ENCODE results near the gene PAX2.
A peak's percentile ranks its signal among the peaks of the same experiment; 100 is the strongest.

PAX2 gene

DNA sequence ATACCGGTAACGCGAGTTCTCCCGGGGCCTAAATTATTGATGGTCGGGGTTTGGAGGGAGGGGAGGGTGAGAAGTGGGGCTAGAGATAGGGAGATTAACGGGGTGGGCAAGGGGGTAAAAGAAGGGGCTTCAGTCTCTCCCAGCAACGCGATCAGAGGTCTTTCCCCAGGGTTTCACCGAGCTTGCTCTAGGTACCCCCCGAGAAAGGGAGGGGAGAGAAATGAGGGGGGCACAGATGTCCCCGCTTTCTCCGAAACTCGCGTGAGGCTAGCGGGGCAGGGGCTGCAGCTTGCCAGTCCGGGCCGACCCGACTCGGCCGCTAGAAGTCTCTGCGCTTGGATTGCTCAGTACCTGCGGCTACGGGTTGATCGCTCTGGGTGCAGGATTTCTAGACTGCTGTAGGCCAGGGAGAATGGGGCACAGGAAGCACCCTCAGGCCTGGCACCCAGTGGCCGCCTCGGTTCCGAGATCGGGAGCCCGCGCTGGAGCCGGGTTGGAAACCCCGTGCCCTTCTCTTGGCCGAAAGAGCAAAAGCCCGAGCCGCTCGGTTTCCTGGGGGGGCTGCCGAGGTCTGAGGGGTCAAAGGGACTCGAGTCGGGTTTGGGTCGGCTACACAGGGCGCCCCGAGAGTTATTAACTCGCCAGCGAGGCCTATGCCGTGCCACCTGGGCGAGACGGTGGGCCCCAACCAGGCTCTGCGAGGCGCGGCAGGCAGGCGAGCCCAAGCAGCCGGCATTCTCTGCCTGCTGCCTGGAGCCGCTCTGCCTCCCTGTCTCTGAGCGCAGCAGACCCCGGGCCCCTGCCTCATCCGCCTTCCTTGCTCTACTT lies 3.1 kb downstream of the PAX2 start:
- DNase-seq: no peak
- intact Hi-C loops (cut with DNase I): no loop called here

DNA sequence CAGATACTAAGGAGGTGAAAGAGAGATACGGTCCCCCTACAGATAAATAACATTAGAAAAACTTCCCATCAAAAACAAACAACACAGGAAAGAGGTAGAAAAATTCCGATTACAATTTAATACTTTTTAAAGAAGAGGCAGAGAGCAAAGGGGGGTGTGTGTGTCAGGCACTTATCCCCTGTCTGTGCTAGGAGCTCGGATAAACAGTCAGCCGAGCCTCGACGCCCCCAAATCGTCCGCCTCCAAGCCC lies 3.6 kb downstream of the PAX2 start:
- DNase-seq: no peak
- intact Hi-C loops (cut with DNase I): no loop called here

DNA sequence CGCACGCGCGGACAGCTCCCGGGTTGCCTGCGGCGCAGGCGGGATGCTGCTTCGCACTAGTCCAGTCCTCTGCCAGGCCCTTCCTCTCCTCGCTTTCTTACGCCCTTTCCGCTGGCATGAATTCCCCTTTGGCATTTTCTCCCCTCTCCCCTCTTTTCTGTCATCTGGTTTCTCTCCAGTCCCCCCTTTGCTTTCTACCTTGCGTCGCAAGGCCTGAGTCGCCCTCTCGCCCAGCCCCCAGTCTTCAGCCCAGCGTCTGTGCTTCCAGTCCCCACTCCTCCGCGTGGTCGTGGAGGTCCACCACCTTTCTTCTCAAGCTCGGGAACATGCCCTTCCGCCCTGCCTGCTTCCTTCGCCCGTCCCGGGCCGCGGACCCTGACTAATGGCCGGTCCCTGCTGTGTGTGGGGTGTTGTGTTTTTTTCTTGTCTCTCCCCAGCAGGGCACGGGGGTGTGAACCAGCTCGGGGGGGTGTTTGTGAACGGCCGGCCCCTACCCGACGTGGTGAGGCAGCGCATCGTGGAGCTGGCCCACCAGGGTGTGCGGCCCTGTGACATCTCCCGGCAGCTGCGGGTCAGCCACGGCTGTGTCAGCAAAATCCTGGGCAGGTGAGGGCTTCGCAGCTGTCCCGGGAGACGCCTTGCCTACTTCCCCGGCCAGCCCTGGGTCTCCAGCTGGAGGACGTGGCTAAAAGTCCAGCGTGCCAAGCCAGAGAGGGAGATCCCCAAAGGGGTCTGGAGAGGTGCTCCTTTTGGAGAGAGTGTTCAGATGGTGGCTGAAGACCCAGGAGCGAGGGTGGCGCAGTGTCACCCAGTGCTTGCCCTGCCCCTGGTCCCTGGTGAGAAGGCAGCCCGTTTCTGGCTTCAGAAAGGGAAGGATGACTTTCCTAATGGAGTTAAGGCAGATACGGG lies 4.2 kb downstream of the PAX2 start:
- no peak for DNase-seq
- intact Hi-C loops (cut with DNase I): no loop called here

DNA sequence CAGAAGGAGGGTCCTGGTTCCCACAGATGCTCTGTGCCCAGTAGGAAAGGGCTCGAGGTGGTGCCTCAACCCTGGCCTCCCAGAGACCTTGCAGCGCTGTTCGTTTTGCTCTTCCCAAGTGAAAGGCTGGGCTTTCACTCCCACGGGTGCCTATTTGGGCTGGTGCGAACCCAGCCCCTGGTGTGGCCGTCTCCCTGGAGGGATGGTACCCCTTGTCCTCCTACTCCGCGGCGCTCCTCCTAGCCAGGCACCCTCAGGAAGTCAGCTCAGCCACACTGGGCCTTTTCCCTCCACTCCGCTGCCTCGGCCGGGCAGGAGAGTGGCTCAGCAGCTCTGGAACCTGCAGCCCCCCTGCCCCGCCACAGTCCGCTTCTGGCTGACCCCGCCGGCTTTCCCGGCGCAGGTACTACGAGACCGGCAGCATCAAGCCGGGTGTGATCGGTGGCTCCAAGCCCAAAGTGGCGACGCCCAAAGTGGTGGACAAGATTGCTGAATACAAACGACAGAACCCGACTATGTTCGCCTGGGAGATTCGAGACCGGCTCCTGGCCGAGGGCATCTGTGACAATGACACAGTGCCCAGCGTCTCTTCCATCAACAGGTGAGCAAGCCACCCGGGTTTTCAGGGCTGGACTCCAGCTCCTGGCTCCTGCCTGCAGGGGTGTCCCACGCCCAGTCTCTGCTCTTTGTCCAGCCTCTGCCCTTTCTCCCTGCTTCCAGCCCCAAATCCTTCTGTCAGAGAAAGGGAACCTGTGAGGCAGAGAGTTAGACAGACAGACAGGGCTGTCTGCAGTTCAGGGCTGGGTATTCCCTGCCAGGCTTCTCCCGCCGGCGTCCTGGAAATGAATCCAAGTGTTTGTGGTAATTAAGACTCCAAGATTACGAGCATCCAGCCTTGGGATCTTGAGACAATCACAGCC lies 5.2 kb downstream of the PAX2 start:
- intact Hi-C loops (cut with DNase I): no loop called here
- no peak for DNase-seq

DNA sequence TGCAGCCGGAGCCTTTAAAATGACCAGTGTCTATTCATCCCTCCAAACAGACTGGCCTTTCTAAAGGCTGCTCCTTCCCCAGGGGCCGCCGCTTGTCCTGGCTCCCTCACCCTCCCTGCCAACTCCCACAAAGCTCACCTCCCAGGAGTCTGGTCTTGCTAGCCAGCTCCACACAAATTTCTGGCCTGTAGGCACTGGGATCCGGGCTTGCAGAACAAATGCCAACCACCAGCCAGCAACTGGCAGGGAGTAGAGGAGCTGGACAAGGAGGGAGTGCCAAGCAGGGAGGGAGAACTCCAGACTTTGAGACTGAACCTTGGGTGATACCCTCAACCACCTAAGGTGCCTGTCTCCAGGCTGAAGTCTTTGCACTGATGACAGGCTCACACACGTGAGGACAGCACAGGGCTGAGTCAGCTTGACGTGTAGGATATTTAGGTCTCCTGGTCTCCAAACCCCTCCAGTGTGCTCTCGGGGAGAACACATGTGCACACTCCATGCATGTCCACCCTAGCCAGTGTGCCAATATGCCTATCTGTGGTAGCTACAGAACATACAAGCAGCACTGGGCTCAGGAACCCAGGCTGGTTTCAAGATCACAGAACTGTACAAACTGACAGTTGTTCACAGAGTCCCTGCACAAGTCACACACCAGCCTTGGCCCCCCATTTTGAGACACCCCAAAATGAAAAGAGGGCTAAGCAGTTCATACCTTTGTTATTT lies 6.0 kb downstream of the PAX2 start:
- no peak for DNase-seq
- intact Hi-C loops (cut with DNase I): no loop called here

DNA sequence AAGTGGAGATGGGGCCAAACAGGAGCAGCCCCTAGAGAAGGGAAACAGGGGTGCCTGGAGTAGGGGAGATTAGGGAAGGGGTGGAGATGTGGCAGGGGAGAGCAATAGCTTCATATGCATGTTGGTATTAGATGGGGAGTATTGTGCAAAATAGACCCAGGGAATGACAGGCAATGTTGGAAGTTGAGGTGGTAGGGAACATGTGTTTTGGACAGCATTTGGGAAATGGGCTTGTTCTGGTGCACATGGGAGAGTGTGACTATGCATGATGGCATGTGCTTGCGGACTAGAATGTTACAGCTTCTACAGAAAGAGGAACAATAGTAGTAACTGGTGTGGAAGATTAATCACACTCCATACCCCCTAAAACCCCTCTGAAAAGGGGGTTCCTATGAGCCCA lies 10.4 kb downstream of the PAX2 start:
- no peak for DNase-seq
- intact Hi-C loops (cut with DNase I): no loop called here

DNA sequence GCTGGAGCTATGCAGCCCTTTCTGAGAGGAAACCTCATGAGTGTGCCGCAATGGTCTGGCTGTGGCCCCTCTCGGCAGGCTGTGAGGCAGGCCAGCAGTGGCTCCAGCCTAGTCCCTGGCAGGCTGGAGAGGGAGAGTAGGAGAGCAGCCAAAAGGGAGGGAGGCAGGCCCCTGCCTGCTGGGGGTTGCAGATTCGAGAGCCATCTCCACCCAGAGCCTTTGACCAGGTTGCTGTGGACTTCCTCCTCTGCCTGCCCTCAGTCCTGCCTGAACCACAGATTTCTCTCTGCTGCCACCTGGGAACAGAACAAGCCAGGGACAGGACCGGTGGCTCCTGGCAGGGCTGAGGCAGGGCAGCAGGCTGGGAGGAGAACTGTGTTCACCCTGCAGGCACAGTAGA lies 13.9 kb downstream of the PAX2 start:
- intact Hi-C loops (cut with DNase I): no loop called here
- DNase-seq: no peak

DNA sequence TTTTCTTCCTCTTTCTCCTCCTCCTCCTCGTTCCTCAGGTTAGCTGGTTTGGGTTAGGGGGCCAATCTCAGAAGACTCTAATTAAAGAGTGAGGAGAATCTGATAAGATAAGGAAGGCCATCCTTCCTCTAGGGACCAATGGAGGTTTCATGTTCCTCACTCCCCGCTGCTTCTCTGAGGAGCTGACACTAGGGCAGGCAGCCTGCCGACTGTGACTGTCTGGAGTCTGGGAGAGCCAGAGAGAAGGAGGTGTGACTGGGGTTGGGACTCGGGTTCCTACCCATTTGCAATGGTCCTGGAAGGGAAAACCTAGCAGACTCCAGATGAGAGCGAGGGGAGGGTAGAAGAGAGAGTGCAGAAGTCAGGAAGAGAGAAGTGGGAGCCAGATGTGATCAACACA lies 15.3 kb downstream of the PAX2 start:
- intact Hi-C loops (cut with DNase I): no loop called here
- DNase-seq: no peak

DNA sequence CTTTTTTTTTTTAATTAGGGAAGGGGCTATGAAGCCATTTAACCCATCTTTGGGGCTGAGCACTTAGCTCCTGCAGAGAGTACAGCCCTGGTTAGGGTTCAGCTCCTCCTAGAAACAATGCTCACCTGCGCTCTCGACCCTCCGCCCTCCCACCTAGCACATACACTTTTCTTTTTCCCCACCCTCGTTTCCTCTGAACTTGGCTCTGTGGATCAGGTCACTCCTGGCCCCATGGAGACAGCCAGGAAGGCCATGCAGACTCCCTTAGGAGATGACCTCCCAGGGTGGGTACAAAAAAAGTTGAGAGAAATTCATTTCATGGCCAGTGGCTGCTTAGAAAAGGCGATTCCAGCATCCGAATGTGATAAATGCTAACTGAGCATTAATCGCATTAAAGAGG lies 15.8 kb downstream of the PAX2 start:
- intact Hi-C loops (cut with DNase I): no loop called here
- DNase-seq: no peak

DNA sequence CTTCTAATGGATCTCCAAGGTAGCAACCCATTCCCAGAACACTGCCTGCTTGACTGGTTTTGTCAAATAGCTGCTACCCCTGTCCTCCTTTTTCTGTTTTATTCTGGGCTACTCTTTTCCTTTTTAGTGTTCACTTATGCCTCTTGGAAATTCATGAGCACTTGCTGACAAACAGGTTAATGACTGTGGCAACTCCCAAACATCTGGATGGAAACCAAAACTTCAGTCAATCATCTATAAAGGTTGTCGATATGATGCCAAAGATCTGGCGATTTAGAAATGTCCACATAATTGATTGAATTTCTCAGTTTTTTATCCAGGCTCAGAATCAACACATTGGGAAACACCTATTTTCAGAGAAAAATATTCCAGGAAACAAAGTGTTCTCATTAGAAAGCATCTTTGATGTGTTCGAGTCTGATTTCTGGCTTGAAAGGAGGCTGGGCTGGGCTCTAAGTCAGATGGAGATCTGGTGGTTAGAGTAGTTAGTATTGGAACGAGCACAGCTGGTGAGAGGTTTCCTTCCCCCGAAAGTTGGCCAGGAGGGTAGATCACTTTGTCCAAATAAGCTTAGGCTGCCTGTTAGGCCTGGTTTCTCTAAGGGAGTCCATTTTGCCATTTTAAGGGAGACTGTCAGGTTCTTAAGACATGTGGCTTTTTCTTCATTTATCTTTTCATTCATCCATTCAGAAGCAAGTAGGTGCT lies 17.8 kb downstream of the PAX2 start:
- no peak for DNase-seq
- intact Hi-C loops (cut with DNase I): no loop called here

DNA sequence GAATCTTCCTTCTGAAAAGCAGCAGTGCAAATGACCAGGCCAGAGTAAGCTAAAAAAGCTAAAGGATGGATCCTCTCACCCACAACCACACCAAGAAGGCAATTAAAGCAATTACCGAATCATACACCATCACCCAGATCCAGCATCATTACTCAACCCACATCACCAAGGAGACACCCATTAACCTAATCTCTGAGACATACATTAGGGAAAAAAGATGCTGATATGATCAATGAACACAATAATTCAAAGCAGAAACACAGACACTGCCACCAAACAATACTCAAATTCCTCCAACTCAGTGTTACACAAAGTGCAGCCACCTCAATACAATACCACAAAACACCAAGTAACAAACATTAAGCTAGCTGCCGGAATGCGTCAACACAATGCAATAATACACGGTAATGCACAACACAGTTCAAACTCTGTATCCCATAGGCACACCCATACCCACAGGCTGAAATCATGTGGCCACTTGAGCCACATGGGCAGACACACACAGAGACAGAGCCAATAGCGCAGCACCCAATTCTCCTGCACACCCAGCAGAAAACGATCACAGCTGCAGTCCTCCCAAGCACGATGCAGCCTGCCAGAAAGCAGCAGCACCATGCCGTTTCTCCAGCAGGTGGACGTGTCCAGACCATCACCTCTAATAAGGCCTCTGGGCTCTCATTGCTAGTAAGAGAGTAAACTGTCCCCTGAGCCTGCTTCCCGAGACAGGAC lies 21.5 kb downstream of the PAX2 start:
- DNase-seq: no peak
- intact Hi-C loops (cut with DNase I): no loop called here

DNA sequence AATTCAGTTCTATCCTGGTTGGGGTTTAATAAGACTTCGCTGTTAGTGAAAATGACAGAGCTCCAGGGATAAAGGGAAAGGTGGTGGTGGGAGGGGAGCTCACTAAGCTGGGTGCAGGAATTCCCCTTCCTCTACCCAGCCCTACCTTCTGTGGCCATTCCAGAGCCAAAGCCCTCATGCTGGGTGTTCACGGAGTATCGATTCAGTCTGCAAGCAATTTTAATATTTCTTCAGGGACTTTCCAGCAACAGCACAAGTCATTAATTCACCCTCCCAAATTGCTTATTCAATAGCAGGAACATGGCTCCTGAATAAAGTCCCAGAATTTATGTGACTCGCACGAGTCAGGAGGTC lies 22.0 kb downstream of the PAX2 start:
- no peak for DNase-seq
- intact Hi-C loops (cut with DNase I): no loop called here

DNA sequence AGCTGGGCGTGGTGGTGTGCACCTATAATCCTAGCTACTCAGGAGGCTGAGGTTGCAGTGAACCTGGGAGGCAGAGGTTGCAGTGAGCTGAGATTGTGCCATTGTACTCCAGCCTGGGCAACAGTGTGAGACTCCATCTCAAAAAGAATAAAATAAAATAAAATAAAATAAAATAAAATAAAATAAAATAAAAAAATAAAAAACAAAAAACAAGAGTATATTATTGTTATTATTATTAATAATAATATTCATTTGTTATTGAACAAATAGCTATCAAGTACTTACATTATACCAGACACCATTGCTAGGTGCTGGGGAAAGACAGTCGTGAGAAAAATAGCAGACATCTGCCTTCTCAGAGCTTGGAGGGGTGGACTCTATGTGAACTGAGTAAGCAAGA lies 24.1 kb downstream of the PAX2 start:
- intact Hi-C loops (cut with DNase I): no loop called here
- DNase-seq: no peak

DNA sequence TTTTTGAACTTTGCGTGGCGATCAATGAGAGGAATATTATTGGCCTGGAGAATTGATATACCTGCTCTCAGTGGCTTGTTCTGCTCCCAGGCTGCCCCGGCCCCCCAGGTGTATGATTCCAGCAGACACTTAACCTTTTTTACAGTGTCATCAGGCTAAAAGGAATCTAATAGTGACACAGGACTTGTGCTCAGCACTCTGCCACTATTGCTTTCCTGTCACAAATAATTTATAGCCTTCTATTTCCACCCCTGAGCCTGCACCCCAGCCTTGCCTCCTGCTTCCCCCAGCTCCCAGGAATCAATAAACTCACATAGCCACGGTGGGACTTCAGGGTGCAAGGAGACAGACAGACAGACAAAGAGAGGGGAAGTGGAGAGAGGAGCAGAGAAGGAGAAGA lies 28.3 kb downstream of the PAX2 start:
- intact Hi-C loops (cut with DNase I): no loop called here
- no peak for DNase-seq

DNA sequence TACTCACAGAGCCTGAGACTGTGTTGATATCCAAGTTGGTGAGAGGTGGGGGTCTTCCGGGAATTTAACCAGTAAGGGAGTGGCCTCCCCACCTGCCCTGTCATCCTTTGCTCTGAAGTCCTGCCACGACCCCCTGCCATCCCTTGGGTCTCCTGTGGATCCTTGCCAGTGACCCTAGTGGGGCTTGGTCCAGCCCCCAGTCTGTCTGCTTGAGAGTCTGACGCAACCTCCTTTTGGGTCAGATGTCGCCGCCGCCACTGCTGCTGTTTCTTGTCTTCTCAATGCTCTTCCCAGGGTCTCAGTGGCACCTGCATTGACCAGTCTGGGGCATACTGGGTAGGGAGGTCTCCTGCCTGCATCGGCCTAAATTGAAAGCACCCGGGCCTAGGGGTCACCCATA lies 28.8 kb downstream of the PAX2 start:
- intact Hi-C loops (cut with DNase I): no loop called here

DNA sequence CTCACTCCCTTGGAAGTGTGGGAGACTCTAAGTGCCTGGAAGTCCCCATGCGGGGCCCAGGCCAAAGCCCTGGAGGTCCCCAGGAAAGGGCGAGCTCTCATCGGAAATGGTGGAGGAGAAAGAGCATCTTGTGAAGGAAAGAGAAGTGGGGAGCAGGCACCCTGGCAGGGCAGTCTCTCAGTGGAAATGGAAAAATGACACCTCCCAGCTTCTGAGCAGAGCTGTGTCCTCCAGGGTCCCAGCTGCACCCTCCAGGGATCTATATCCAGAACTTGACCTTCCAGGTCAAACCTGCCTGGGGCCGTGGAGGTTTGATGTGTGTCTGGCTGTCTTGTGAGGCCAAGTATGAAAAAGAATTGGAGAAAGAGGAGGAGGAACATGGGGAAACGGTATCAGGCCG lies 29.5 kb downstream of the PAX2 start:
- intact Hi-C loops (cut with DNase I): no loop called here
- DNase-seq: no peak

More for the DNA sequence above, 28.8 kb downstream of the PAX2 start:
- DNase-seq: no peak

DNA sequence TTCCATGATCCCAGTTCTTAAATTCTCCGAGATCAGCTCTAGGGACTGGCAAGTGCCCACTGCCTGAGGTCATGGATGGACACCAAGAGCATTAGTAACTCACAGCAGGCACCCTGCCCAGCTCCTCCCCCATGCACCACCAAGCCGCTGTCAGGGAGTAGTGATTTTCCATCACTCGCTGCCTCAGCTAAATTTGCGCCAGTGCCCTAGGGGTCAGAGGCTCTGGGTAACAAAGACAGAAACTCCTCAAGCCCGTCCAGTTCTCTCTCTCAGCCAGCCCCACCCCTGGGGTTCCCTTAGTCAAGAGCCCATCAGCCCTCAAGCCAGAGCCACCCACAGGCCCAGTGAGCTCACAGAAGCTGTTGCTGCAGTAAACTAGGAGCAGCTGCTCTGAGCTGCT lies 30.0 kb downstream of the PAX2 start:
- peak in 1 of 42 donors; percentile 41 for DNase-seq

DNA sequence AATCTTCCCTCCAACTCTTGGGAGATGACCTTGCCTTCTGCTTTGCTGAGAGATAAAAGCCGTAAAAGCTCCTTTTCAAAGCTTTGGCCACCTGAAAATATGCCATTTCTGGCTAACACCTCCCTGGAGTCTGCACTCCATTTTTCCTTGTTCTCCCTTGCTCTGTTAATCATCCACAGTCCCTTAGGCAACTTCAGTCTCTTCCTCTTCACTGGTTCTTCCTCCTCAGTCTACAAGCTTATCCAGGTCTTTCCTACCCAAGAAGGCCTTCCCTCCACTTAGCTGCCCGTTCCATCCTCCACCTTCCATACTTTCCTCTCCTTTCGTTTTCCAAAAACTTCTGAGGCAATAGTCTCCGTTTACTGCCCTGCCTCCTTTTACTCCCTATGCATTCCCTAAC lies 30.5 kb downstream of the PAX2 start:
- no peak for DNase-seq
- intact Hi-C loops (cut with DNase I): no loop called here

More for the DNA sequence above, 30.0 kb downstream of the PAX2 start:
- intact Hi-C loops (cut with DNase I): no loop called here

Data from head of caudate nucleus (tissue), 42 donors.